Esophagus muscularis mucosa (tissue), 4 donors: ENCODE results near the gene TEC. TPM values are rescaled to one million over a fixed set of nuclear protein-coding genes. Genes with fewer than 3 reads are reported as not detected.
"Not testable (repeated sequence)": the region's sequence is repeated elsewhere in the genome, so short reads cannot be mapped to it uniquely, and the experiment has no call there.

Experiments
- DNase-seq: peaks from one replicate; pipeline ENCODE4 v3.0.0-alpha.2; 2017; ENCODE audit errors: extremely low spot score
- H3K27ac ChIP-seq, 4 donors: fragments of 200-600 bp; sonication (generic); replicated peaks in 1 of 4; 1 replicate in 3 of 4; 2 replicates in 1 of 4; pipeline ENCODE4 v1.5.1; 2016 to 2019; ENCODE audit warnings: mild to moderate bottlenecking in 1 of 4
- H3K27me3 ChIP-seq, 4 donors: fragments of 200-600 bp; sonication (generic); one replicate each; pipeline versions ENCODE4 v1.5.1 to v1.6.0; 2016 to 2019
- H3K36me3 ChIP-seq, 4 donors: fragments of 200-600 bp; sonication (generic); one replicate each; pipeline ENCODE4 v1.5.1; 2016 to 2019
- H3K4me1 ChIP-seq, 4 donors: fragments of 200-600 bp; sonication (generic); one replicate each; pipeline ENCODE4 v1.5.1; 2016 to 2019
- H3K4me3 ChIP-seq, 4 donors: fragments of 200-600 bp; sonication (generic); 1 replicate in 2 of 4; 2 replicates in 2 of 4; pipeline ENCODE4 v1.5.1; 2016 to 2019; ENCODE audit warnings: mild to moderate bottlenecking in 4 of 4, moderate library complexity in 1 of 4
- H3K9me3 ChIP-seq, 4 donors: fragments of 200-600 bp; sonication (generic); 1 replicate in 3 of 4; 2 replicates in 1 of 4; pipeline ENCODE4 v1.5.1; 2016 to 2019
- EP300 ChIP-seq: sonication (generic); formaldehyde crosslinking; IDR thresholded peaks from one replicate; pipeline ENCODE4 v1.6.1; 2017; ENCODE audit warnings: antibody characterized with exemption
- POLR2A ChIP-seq: fragments of 450-650 bp; IDR thresholded peaks from one replicate; pipeline ENCODE4 v1.6.1; 2017; ENCODE audit warnings: antibody characterized with exemption, moderate library complexity, mild to moderate bottlenecking, low read depth
- POLR2AphosphoS5 ChIP-seq, 2 donors: sonication (generic); formaldehyde crosslinking; IDR thresholded peaks; one replicate each; pipeline ENCODE4 v1.6.1; 2017; ENCODE audit warnings: antibody characterized with exemption in 2 of 2
- WGBS: methylation state at CpG from one replicate; pipeline ENCODE4 v1.1.5; 2018; 5-methylcytosine and 5-hydroxymethylcytosine counted together
- intact Hi-C: fragments of 100-400 bp; cut with DNase I; formaldehyde crosslinking; loops from one replicate; pipeline ENCODE4 v1.15.1; 2023
- total RNA-seq, 4 donors: library from RNA; depleted of rRNA; stranded (reverse); fragments of >200 nt; gene quantifications; one replicate each; pipeline versions ENCODE4 v1.1.0 to v1.2.1, GENCODE V29; 2016
- TF ChIP-seq, protein P1 (sequence below), 3 experiments: fragments of 200-600 bp in 2 of 3; fragments of 450-650 bp in 1 of 3; sonication (generic) in 2 of 3; IDR thresholded peaks; one replicate each; pipeline ENCODE4 v1.5.1; 2017 to 2019; ENCODE audit warnings: antibody characterized with exemption in 3 of 3, mild to moderate bottlenecking in 2 of 3, moderate library complexity in 1 of 3

Gene TEC
- total RNA-seq, 4 donors from 2014 or later, result 1.5 to 2.2 (median 1.9) TPM

DNA sequence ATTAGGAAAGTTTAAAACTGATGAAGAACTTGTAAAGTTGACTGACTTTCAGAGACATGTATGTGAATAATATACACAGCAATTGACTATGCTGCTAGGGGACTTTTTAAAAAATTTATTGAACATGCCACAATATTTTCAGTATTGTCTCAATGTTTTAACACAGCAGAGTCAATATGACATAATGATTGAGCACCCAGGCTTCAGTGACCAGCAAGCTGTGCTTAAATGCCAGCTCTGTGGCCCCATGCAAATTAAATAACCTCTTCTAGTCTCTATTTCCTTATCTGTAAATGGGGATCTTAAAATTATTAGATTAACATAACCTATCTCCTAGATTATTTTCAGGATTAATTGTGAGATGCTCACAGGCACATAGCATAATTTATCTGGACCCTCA lies 78.8 kb downstream of the TEC start:
- Histone ChIP-seq H3K36me3 (no peaks in the 10 kb centered on the region), H3K4me3 (no peak overlapping the region), H3K9me3 (no peaks in the 10 kb centered on the region), H3K27ac (no peak overlapping the region), H3K27me3 (no peaks in the 10 kb centered on the region), H3K4me1 (peaks cover 0 to 7% (median 7%) of the 10 kb centered on the region in 4 donors)
- TF ChIP-seq POLR2AphosphoS5 (IDR thresholded peaks at IDR 0.05) (no peak), POLR2A (no peak), EP300 (no peak)
- TF ChIP-seq, protein P1, sequence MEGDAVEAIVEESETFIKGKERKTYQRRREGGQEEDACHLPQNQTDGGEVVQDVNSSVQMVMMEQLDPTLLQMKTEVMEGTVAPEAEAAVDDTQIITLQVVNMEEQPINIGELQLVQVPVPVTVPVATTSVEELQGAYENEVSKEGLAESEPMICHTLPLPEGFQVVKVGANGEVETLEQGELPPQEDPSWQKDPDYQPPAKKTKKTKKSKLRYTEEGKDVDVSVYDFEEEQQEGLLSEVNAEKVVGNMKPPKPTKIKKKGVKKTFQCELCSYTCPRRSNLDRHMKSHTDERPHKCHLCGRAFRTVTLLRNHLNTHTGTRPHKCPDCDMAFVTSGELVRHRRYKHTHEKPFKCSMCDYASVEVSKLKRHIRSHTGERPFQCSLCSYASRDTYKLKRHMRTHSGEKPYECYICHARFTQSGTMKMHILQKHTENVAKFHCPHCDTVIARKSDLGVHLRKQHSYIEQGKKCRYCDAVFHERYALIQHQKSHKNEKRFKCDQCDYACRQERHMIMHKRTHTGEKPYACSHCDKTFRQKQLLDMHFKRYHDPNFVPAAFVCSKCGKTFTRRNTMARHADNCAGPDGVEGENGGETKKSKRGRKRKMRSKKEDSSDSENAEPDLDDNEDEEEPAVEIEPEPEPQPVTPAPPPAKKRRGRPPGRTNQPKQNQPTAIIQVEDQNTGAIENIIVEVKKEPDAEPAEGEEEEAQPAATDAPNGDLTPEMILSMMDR (IDR thresholded peaks at IDR 0.05), result no peak
- no peak for DNase-seq
- intact Hi-C loops, result no loop called here

DNA sequence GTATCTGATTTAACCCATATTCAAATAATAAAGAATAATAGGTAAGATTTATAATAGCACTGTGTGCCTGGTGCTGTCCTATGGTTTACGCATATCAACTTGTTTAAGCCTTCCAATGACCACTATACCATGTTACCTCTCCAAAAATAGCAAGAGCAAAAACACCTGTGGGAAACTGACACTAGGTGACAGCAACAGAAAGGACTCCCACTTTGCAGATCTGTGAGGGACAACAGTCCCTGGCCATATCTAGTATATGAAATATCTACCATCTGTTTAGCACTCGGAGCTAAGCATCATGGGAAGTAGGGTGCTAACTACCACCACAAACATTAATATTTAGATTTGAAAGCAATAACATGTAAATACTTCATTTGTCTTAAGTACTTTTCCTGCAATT lies 79.9 kb downstream of the TEC start:
- Histone ChIP-seq H3K4me1 (no peaks in the 10 kb centered on the region), H3K4me3 (no peak overlapping the region), H3K36me3 (no peaks in the 10 kb centered on the region), H3K9me3 (no peaks in the 10 kb centered on the region), H3K27me3 (no peaks in the 10 kb centered on the region), H3K27ac (no peak overlapping the region)
- 45% methylated on average over 2 of the region's 2 CpGs for WGBS
- no peak for TF ChIP-seq POLR2A
- no peak for TF ChIP-seq POLR2AphosphoS5 (IDR thresholded peaks at IDR 0.05)
- TF ChIP-seq EP300, result no peak
- TF ChIP-seq, protein P1 (IDR thresholded peaks at IDR 0.05), result no peak
- no peak for DNase-seq
- intact Hi-C loops, result no loop called here

DNA sequence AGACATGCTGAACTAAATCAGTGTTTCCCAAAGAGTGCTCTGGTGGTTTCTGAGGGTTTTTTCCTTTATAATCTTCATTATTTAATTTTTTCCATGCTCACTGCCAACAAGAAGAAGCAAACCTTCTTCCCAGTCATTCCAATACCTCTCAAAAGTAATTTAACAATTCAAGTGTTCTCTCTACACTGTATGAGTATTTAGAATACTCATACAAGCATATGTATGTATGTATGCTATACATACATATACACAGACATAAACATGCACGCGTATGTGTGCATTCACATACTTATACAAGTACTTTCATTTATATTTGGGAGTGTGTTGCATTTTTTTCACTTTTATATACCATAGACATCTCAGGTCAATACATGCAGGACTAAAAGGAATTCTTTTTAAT lies 81.2 kb downstream of the TEC start:
- intact Hi-C loops, result no loop called here
- Histone ChIP-seq H3K4me1 (no peaks in the 10 kb centered on the region), H3K36me3 (no peaks in the 10 kb centered on the region), H3K27me3 (no peaks in the 10 kb centered on the region), H3K27ac (no peak overlapping the region), H3K9me3 (no peaks in the 10 kb centered on the region), H3K4me3 (no peak overlapping the region)
- TF ChIP-seq EP300 (no peak), POLR2AphosphoS5 (IDR thresholded peaks at IDR 0.05) (no peak), POLR2A (no peak)
- TF ChIP-seq, protein P1 (IDR thresholded peaks at IDR 0.05), result no peak
- no peak for DNase-seq
- WGBS, result 97% methylated on average over 2 of the region's 2 CpGs

DNA sequence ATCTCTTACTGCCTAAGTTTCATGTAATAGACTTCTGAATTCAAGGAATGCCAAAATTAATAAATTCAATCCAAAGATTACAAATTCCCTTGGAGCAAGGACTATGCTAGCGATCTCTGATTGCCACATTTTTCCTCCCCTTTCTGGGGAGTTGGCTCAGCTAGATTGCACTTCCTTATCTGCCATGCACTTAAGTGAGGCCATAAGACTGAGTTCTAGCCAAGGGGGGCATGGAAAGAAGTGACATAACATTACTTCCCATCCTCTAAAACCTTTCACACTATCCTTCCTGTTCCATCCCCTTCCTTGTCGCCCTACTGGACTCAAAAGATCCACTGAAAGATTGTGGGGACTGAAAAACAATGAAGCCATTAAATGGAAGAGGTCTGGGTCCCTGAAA lies 81.8 kb downstream of the TEC start:
- DNase-seq, result no peak
- H3K27ac ChIP-seq, result no peak overlapping the region
- H3K4me3 ChIP-seq, result no peak overlapping the region
- no peaks in the 10 kb centered on the region for H3K36me3 ChIP-seq
- no peaks in the 10 kb centered on the region for H3K4me1 ChIP-seq
- H3K9me3 ChIP-seq, result no peaks in the 10 kb centered on the region
- WGBS, result 36% methylated on average over 2 of the region's 2 CpGs
- intact Hi-C loops, result no loop called here
- TF ChIP-seq, protein P1 (IDR thresholded peaks at IDR 0.05), result no peak
- no peak for TF ChIP-seq EP300
- no peaks in the 10 kb centered on the region for H3K27me3 ChIP-seq

DNA sequence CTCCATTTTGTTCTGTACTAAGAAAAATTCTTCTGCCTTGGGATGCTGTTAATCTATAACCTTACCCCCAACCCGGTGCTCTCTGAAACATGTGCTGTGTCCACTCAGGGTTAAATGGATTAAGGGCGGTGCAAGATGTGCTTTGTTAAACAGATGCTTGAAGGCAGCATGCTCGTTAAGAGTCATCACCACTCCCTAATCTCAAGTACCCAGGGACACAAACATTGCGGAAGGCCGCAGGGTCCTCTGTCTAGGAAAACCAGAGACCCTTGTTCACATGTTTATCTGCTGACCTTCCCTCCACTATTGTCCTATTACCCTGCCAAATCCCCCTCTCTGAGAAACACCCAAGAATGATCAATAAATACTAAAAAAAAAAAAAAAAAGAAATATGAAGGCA lies 82.6 kb downstream of the TEC start:
- 87% methylated on average over 5 of the region's 5 CpGs for WGBS
- H3K9me3 ChIP-seq, intact Hi-C loops: not testable (repeated sequence)

DNA sequence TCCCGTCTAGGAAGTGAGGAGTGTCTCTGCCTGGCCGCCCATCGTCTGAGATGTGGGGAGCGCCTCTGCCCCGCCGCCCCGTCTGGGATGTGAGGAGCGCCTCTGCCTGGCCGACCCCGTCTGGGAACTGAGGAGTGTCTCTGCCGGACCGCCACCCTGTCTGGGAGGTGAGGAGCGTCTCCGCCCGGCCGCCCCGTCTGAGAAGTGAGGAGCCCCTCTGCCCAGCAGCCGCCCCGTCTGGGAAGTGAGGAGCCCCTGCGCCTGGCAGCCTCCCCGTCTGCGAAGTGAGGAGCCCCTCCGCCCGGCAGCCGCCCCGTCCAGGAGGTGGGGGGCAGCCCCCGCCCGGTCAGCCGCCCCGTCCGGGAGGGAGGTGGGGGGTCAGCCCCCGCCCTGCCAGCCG lies 83.2 kb downstream of the TEC start:
- H3K4me3 ChIP-seq, DNase-seq, H3K4me1 ChIP-seq, H3K9me3 ChIP-seq, intact Hi-C loops, H3K36me3 ChIP-seq, H3K27ac ChIP-seq, H3K27me3 ChIP-seq: not testable (repeated sequence)
- 93% methylated on average over 32 of the region's 33 CpGs for WGBS

More for the DNA sequence above, 82.6 kb downstream of the TEC start:
- not testable (repeated sequence) for H3K4me1 ChIP-seq, H3K27ac ChIP-seq, H3K4me3 ChIP-seq, DNase-seq, H3K36me3 ChIP-seq, H3K27me3 ChIP-seq
